Parathyroid adenoma (tissue), 2 donors: ENCODE data around the gene DSCAM.

Experiments used
- H2AFZ ChIP-seq: fragments of 300-600 bp; sonication (generic); one replicate; pipeline ENCODE4 v1.7.0; 2017; ENCODE audit warnings: antibody characterized with exemption, mild to moderate bottlenecking
- H3K27ac ChIP-seq: fragments of 300-600 bp; sonication (generic); one replicate; pipeline ENCODE4 v1.7.0; 2017
- H3K27me3 ChIP-seq: fragments of 300-600 bp; sonication (generic); one replicate; pipeline ENCODE4 v1.7.0; 2017; ENCODE audit warnings: low read length; ENCODE audit not compliant: control insufficient read depth, insufficient read depth
- H3K36me3 ChIP-seq: fragments of 300-600 bp; sonication (generic); one replicate; pipeline ENCODE4 v1.7.0; 2017; ENCODE audit warnings: low read length; ENCODE audit not compliant: control insufficient read depth, insufficient read depth
- H3K4me1 ChIP-seq: fragments of 300-600 bp; sonication (generic); one replicate; pipeline ENCODE4 v1.7.0; 2017; ENCODE audit warnings: control low read depth
- H3K4me2 ChIP-seq: fragments of 300-600 bp; sonication (generic); one replicate; pipeline ENCODE4 v1.7.0; 2017; ENCODE audit warnings: low read length
- H3K4me3 ChIP-seq: fragments of 300-600 bp; sonication (generic); one replicate; pipeline ENCODE4 v1.7.0; 2017; ENCODE audit warnings: low read depth, low read length
- H3K79me2 ChIP-seq: fragments of 300-600 bp; sonication (generic); one replicate; pipeline ENCODE4 v1.7.0; 2017; ENCODE audit warnings: control low read depth
- H3K9ac ChIP-seq: fragments of 300-600 bp; sonication (generic); one replicate; pipeline ENCODE4 v1.7.0; 2017; ENCODE audit warnings: mild to moderate bottlenecking
- H3K9me3 ChIP-seq: fragments of 300-600 bp; sonication (generic); one replicate; pipeline ENCODE4 v1.7.0; 2017; ENCODE audit warnings: low read length; ENCODE audit not compliant: control insufficient read depth
- CTCF ChIP-seq: fragments of 300-600 bp; sonication (generic); IDR thresholded peaks from one replicate; pipeline ENCODE4 v1.7.0; 2017; ENCODE audit warnings: antibody characterized with exemption, mild to moderate bottlenecking
- donor health status: primary hyperparathyroidism.

DSCAM gene

GRCh38 chr21:40345711-40346321, 501.1 kb downstream of the DSCAM start:
- H3K36me3 ChIP-seq = no peaks in the 10 kb centered on the region
- no peaks in the 10 kb centered on the region for H3K27me3 ChIP-seq
- no peaks in the 10 kb centered on the region for H3K9me3 ChIP-seq
- H3K4me3 ChIP-seq = no peak overlapping the region
- H3K4me2 ChIP-seq = no peak overlapping the region
- no peaks in the 10 kb centered on the region for H3K4me1 ChIP-seq
- no peak for TF ChIP-seq CTCF
- no peaks in the 10 kb centered on the region for H3K79me2 ChIP-seq
- no peak overlapping the region for H2AFZ ChIP-seq
- no peak overlapping the region for H3K27ac ChIP-seq
- H3K9ac ChIP-seq = no peak overlapping the region

GRCh38 chr21:40340357-40340756, 506.6 kb downstream of the DSCAM start:
- Histone ChIP-seq H3K4me3 (no peak overlapping the region), H3K9me3 (no peaks in the 10 kb centered on the region), H3K27me3 (no peaks in the 10 kb centered on the region), H3K27ac (no peak overlapping the region), H3K4me1 (no peaks in the 10 kb centered on the region), H3K79me2 (no peaks in the 10 kb centered on the region), H3K9ac (no peak overlapping the region), H3K36me3 (no peaks in the 10 kb centered on the region), H3K4me2 (no peak overlapping the region), H2AFZ (no peak overlapping the region)
- TF ChIP-seq CTCF = no peak

GRCh38 chr21:40339050-40339449, 507.9 kb downstream of the DSCAM start:
- H3K4me3 ChIP-seq = no peak overlapping the region
- no peaks in the 10 kb centered on the region for H3K4me1 ChIP-seq
- TF ChIP-seq CTCF = no peak
- H3K9me3 ChIP-seq = no peaks in the 10 kb centered on the region
- H3K36me3 ChIP-seq = no peaks in the 10 kb centered on the region
- H3K27me3 ChIP-seq = no peaks in the 10 kb centered on the region
- no peak overlapping the region for H2AFZ ChIP-seq
- no peaks in the 10 kb centered on the region for H3K79me2 ChIP-seq
- H3K4me2 ChIP-seq = no peak overlapping the region
- no peak overlapping the region for H3K27ac ChIP-seq
- H3K9ac ChIP-seq = no peak overlapping the region

- TF ChIP-seq CTCF = no peak
- Histone ChIP-seq H3K27ac (no peak overlapping the region), H3K4me1 (no peaks in the 10 kb centered on the region), H3K36me3 (no peaks in the 10 kb centered on the region), H3K9ac (no peak overlapping the region), H3K9me3 (no peaks in the 10 kb centered on the region), H3K27me3 (no peaks in the 10 kb centered on the region), H2AFZ (no peak overlapping the region), H3K4me3 (no peak overlapping the region), H3K4me2 (no peak overlapping the region), H3K79me2 (no peaks in the 10 kb centered on the region)
These were observed 509.0 kb downstream of the DSCAM start for GRCh38 chr21:40337981-40338380.

GRCh38 chr21:40335704-40336103, 511.3 kb downstream of the DSCAM start:
- Histone ChIP-seq H3K4me3 (no peak overlapping the region), H3K4me1 (no peaks in the 10 kb centered on the region), H3K27ac (no peak overlapping the region), H3K79me2 (no peaks in the 10 kb centered on the region), H3K9ac (no peak overlapping the region), H3K27me3 (no peaks in the 10 kb centered on the region), H3K4me2 (no peak overlapping the region), H2AFZ (no peak overlapping the region), H3K36me3 (no peaks in the 10 kb centered on the region), H3K9me3 (no peaks in the 10 kb centered on the region)
- TF ChIP-seq CTCF = no peak
